B cell (primary cell): Measurements from ENCODE around the gene TRNT1. TPM values are rescaled to one million over a fixed set of nuclear protein-coding genes. Genes with fewer than 3 reads are reported as not detected.

Experiments used
- polyA plus RNA-seq: library from polyadenylated mRNA; depleted of rRNA; stranded (reverse); fragments of >200 nt; gene quantifications from 2 replicates; pipeline ENCODE4 v1.2.3, GENCODE V29; 2012
- small RNA-seq: library from RNA; depleted of rRNA; stranded (forward); fragments of <200 nt; gene quantifications from one replicate; pipeline ENCODE3, GENCODE V24; 2012; ENCODE audit warnings: low replicate concordance, low read depth; ENCODE audit not compliant: insufficient read length
- total RNA-seq, 2 donors: library from RNA; stranded (reverse); fragments of 120-200 nt in 1 of 2; gene quantifications; 1 replicate in 1 of 2; 2 replicates in 1 of 2; pipeline versions ENCODE4 v1.2.3 to v1.2.4, GENCODE V29; 2013 to 2022

TRNT1 gene
- total and polyA plus RNA-seq, 2 donors (not counting 1 experiment from before 2014, with no cell fraction given) = 4.5 to 40.6 TPM

Small RNA genes within 50 kb of the gene (small RNA-seq; reads per million reads assigned to genes)
- gene RF00416 = not detected

Other genes with a start within 250 kb of the TRNT1 start
- 0.75 and 1.0 TPM in 2 replicates for gene IL5RA, start 16.6 kb upstream of the TRNT1 start, total RNA-seq
- gene IL5RA, start 16.6 kb upstream of the TRNT1 start, polyA plus RNA-seq = 0.43 and 2.6 TPM in 2 replicates
- gene CRBN, start 52.8 kb downstream of the TRNT1 start, total RNA-seq = 92.6 and 95.1 TPM in 2 replicates
- 62.0 and 67.1 TPM in 2 replicates for gene CRBN, start 52.8 kb downstream of the TRNT1 start, polyA plus RNA-seq